ENCODE results near the gene TNIP2.

DNA sequence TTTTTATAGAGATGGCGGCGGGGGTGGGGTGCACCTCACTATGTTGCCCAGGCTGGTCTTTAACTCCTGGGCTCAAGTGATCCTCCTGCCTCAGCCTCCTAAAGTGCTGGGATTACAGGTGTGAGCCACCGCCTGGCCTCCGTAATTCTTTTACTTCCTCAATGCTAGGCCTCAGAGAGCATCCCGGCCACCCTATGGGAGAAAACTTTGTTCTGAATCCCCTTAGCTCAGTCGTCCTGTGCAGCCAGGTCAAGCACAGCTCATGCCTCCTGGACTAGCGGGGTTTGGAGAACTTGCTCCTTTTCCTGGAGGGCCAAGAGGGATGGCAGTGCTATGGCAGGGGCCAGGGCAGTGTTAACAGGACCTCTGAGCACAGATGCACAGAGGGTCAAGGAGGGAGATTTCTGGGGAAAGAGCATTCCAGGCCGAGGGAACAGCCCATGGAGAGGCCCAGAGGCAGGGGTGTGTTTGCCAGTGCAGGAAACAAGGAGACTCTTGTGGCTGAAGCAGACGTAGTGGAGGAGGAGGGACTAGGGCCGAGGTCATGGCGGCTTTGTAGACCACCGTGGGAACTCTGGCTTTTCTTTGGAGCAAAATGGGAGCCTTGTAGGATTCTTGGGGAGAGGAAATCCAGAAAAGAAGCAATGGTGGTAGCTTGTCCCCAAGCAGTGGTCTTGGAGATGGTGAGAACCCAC is 9.8 kb upstream of the TNIP2 start:
- TF ChIP-seq POLR2AphosphoS5 (IDR thresholded peaks at IDR 0.05; ENCODE audit: low read depth, low read length) (no peak), SPI1 (IDR thresholded peaks at IDR 0.05; ENCODE audit: low read depth, low read length) (no peak), POLR2A (IDR thresholded peaks at IDR 0.05; ENCODE audit: low read depth, low read length) (no peak), POU2F2 (IDR thresholded peaks at IDR 0.05; ENCODE audit: low read depth, low read length) (no peak)

Measured in GM12891 (cell line).